Peyer's patch (tissue), 4 donors: ENCODE results near the gene PLEKHG4. TPM values are rescaled to one million over a fixed set of nuclear protein-coding genes. Genes with fewer than 3 reads are reported as not detected.
A peak's percentile ranks its signal among the peaks of the same experiment; 100 is the strongest.

ENCODE experiments used
- DNase-seq, 3 donors: peaks; one replicate each; pipeline ENCODE4 v3.0.0-alpha.2; 2017 to 2019
- H3K27ac ChIP-seq, 4 donors: fragments of 200-600 bp; sonication (generic); one replicate each; pipeline ENCODE4 v1.5.1; 2016 to 2019
- H3K27me3 ChIP-seq, 2 donors: fragments of 200-600 bp; sonication (generic); one replicate each; pipeline ENCODE4 v1.5.1; 2019
- H3K36me3 ChIP-seq, 3 donors: fragments of 200-600 bp; sonication (generic); one replicate each; pipeline ENCODE4 v1.5.1; 2016 to 2019
- H3K4me1 ChIP-seq, 4 donors: fragments of 200-600 bp; sonication (generic); one replicate each; pipeline ENCODE4 v1.5.1; 2016 to 2019
- H3K4me3 ChIP-seq, 4 donors: fragments of 200-600 bp; sonication (generic); 1 replicate in 3 of 4; 2 replicates in 1 of 4; pipeline ENCODE4 v1.5.1; 2016 to 2019; ENCODE audit warnings: mild to moderate bottlenecking in 1 of 4
- H3K9me3 ChIP-seq, 4 donors: fragments of 200-600 bp; sonication (generic); one replicate each; pipeline ENCODE4 v1.5.1; 2016 to 2019; ENCODE audit warnings: mild to moderate bottlenecking in 1 of 4
- CTCF ChIP-seq, 6 experiments: fragments of 450-650 bp in 4 of 6; fragments of 200-600 bp in 2 of 6; sonication (generic) in 1 of 6; IDR thresholded peaks; one replicate each; pipeline ENCODE4 v1.5.1; 2017 to 2019; ENCODE audit warnings: antibody characterized with exemption in 6 of 6, mild to moderate bottlenecking in 3 of 6, moderate library complexity in 1 of 6
- POLR2A ChIP-seq, 2 donors: fragments of 450-650 bp; IDR thresholded peaks; one replicate each; pipeline ENCODE4 v1.5.1; 2017; ENCODE audit warnings: antibody characterized with exemption in 2 of 2, mild to moderate bottlenecking in 2 of 2, moderate library complexity in 2 of 2
- total RNA-seq, 4 donors: library from RNA; depleted of rRNA; stranded (reverse); fragments of >200 nt; gene quantifications; one replicate each; pipeline ENCODE4 v1.1.0, GENCODE V29; 2016

The PLEKHG4 gene
- total RNA-seq, 4 donors from 2014 or later: 12.3 to 16.5 (median 14.0) TPM

- H3K27me3 ChIP-seq: no peaks in the 10 kb centered on the region
- TF ChIP-seq POLR2A (IDR thresholded peaks at IDR 0.05): no peak
- no peak for TF ChIP-seq CTCF (IDR thresholded peaks at IDR 0.05)
- no peak overlapping the region for H3K27ac ChIP-seq
- no peak overlapping the region for H3K4me3 ChIP-seq
- no peaks in the 10 kb centered on the region for H3K4me1 ChIP-seq
- no peaks in the 10 kb centered on the region for H3K9me3 ChIP-seq
- no peaks in the 10 kb centered on the region for H3K36me3 ChIP-seq
- DNase-seq: peak in 1 of 3 donors; percentile 31
Measured at GRCh38 chr16:67259705-67260104, 19.6 kb upstream of the PLEKHG4 start.

GRCh38 chr16:67260426-67261063 lies 18.8 kb upstream of the PLEKHG4 start:
- H3K4me1 ChIP-seq: no peaks in the 10 kb centered on the region
- H3K9me3 ChIP-seq: no peaks in the 10 kb centered on the region
- H3K4me3 ChIP-seq: no peak overlapping the region
- no peaks in the 10 kb centered on the region for H3K27me3 ChIP-seq
- TF ChIP-seq CTCF (IDR thresholded peaks at IDR 0.05) (peak in 4 of 6 experiments; percentile 36 to 48 (median 46)), POLR2A (IDR thresholded peaks at IDR 0.05) (no peak)
- no peaks in the 10 kb centered on the region for H3K36me3 ChIP-seq
- peak in 1 of 3 donors; percentile 28 for DNase-seq
- H3K27ac ChIP-seq: no peak overlapping the region

GRCh38 chr16:67263201-67263600 lies 16.1 kb upstream of the PLEKHG4 start:
- H3K27ac ChIP-seq: no peak overlapping the region
- no peak for DNase-seq
- H3K36me3 ChIP-seq: no peaks in the 10 kb centered on the region
- H3K4me1 ChIP-seq: no peaks in the 10 kb centered on the region
- no peaks in the 10 kb centered on the region for H3K9me3 ChIP-seq
- TF ChIP-seq CTCF (IDR thresholded peaks at IDR 0.05) (no peak), POLR2A (IDR thresholded peaks at IDR 0.05) (no peak)
- no peaks in the 10 kb centered on the region for H3K27me3 ChIP-seq
- no peak overlapping the region for H3K4me3 ChIP-seq

GRCh38 chr16:67264277-67264676 lies 15.1 kb upstream of the PLEKHG4 start:
- H3K9me3 ChIP-seq: no peaks in the 10 kb centered on the region
- no peaks in the 10 kb centered on the region for H3K36me3 ChIP-seq
- H3K4me1 ChIP-seq: no peaks in the 10 kb centered on the region
- H3K27ac ChIP-seq: no peak overlapping the region
- H3K27me3 ChIP-seq: no peaks in the 10 kb centered on the region
- no peak overlapping the region for H3K4me3 ChIP-seq
- DNase-seq: peak in 1 of 3 donors; percentile 30
- TF ChIP-seq CTCF (IDR thresholded peaks at IDR 0.05): peak in 1 of 6 experiments; percentile 8
- TF ChIP-seq POLR2A (IDR thresholded peaks at IDR 0.05): no peak

- Histone ChIP-seq H3K4me1 (no peaks in the 10 kb centered on the region), H3K27me3 (no peaks in the 10 kb centered on the region), H3K4me3 (no peak overlapping the region), H3K27ac (no peak overlapping the region), H3K36me3 (no peaks in the 10 kb centered on the region), H3K9me3 (no peaks in the 10 kb centered on the region)
- TF ChIP-seq POLR2A (IDR thresholded peaks at IDR 0.05): no peak
- TF ChIP-seq CTCF (IDR thresholded peaks at IDR 0.05): no peak
- DNase-seq: no peak
Measured at GRCh38 chr16:67264866-67265265, 14.5 kb upstream of the PLEKHG4 start.
